A549 (cell line): ENCODE data around the gene TMEM271. TPM values are rescaled to one million over a fixed set of nuclear protein-coding genes. Genes with fewer than 3 reads are reported as not detected.

Source experiments
- ATAC-seq, 2 experiments: fragments of 200-7000 bp in 1 of 2; fragments of >200 bp in 1 of 2; cut with Nextera tagmentation in 1 of 2; cut with Tn5 transposase in 1 of 2; 3 replicates each; pipeline versions ENCODE4 v1.8.0 to v1.9.1; 2018 to 2020; ENCODE audit warnings: mild to moderate bottlenecking in 1 of 2, moderate library complexity in 1 of 2
- CTCF ChIA-PET: fragments of 300-600 bp; sonication (Branson Sonifier 250); formaldehyde crosslinking; extraction: SDS; loops from one replicate; lab custom pipeline; 2021; ENCODE audit warnings: antibody characterized with exemption, inconsistent platforms; lab: Yijun Ruan, JAX
- POLR2A ChIA-PET: fragments of 350-600 bp; formaldehyde crosslinking; extraction: SDS; loops from one replicate; lab custom pipeline; 2021; ENCODE audit warnings: antibody characterized with exemption, inconsistent platforms; lab: Yijun Ruan, JAX
- DNase-seq, 2 experiments: peaks; one replicate each; pipeline versions ENCODE4 v3.0.0 to v3.0.0-alpha.2; 2011 to 2016; ENCODE audit warnings: low read depth in 1 of 2, low spot score in 1 of 2
- FAIRE-seq: peaks from 2 replicates; lab custom pipeline; 2011; peaks lifted over from hg19 to GRCh38; lab: Jason Lieb, UNC
- H3K27ac ChIP-seq, 2 experiments: fragments of >200 bp; sonication (Bioruptor Twin); formaldehyde crosslinking; 3 replicates each; pipeline ENCODE4 v1.5.1; 2016 to 2017
- H3K4me1 ChIP-seq: fragments of >200 bp; sonication (Bioruptor Twin); formaldehyde crosslinking; 3 replicates; pipeline ENCODE4 v1.6.1; 2016
- H3K4me2 ChIP-seq: fragments of >200 bp; sonication (Bioruptor Twin); formaldehyde crosslinking; 3 replicates; pipeline ENCODE4 v1.6.1; 2016
- H3K4me3 ChIP-seq: fragments of >200 bp; sonication (Bioruptor Twin); formaldehyde crosslinking; 3 replicates; pipeline ENCODE4 v1.5.1; 2016
- H3K9me3 ChIP-seq: fragments of >200 bp; sonication (Bioruptor Twin); formaldehyde crosslinking; 3 replicates; pipeline ENCODE4 v1.6.1; 2016
- BCL3 ChIP-seq: fragments of >200 bp; sonication (Bioruptor Twin); formaldehyde crosslinking; IDR thresholded peaks from 3 replicates; pipeline ENCODE4 v1.6.1; 2016
- CBX2 ChIP-seq: fragments of 200-600 bp; sonication (generic); IDR thresholded peaks from 2 replicates; pipeline ENCODE4 v1.6.1; 2016; ENCODE audit warnings: low read depth, mild to moderate bottlenecking, borderline replicate concordance
- CBX8 ChIP-seq: fragments of 200-600 bp; sonication (generic); IDR thresholded peaks from 2 replicates; pipeline ENCODE4 v1.6.1; 2016
- CHD2 ChIP-seq: fragments of 150-350 bp; IDR thresholded peaks from 2 replicates; pipeline ENCODE4 v1.6.1; 2014; ENCODE audit warnings: low read length; ENCODE audit not compliant: partially characterized antibody
- CHD4 ChIP-seq: fragments of 200-600 bp; sonication (generic); IDR thresholded peaks from 2 replicates; pipeline ENCODE4 v1.6.1; 2016; ENCODE audit warnings: antibody characterized with exemption, mild to moderate bottlenecking, borderline replicate concordance
- EHF ChIP-seq: fragments of 250-450 bp; sonication (Bioruptor Pico); IDR thresholded peaks from 2 replicates; pipeline ENCODE4 v1.5.0; 2020; ENCODE audit warnings: mild to moderate bottlenecking
- GATA3 ChIP-seq: IDR thresholded peaks from 2 replicates; pipeline ENCODE4 v1.6.1; 2012; ENCODE audit warnings: borderline replicate concordance
- HMGXB4 ChIP-seq: fragments of 250-450 bp; sonication (Bioruptor Pico); IDR thresholded peaks from 2 replicates; pipeline ENCODE4 v1.5.0; 2021; ENCODE audit warnings: mild to moderate bottlenecking, moderate library complexity, borderline replicate concordance
- HOXB13 ChIP-seq: fragments of 250-450 bp; sonication (Bioruptor Pico); IDR thresholded peaks from 2 replicates; pipeline ENCODE4 v1.5.0; 2020; ENCODE audit warnings: low read depth, mild to moderate bottlenecking, moderate library complexity
- MAZ ChIP-seq: fragments of 150-350 bp; IDR thresholded peaks from 2 replicates; pipeline ENCODE4 v1.6.1; 2014; ENCODE audit warnings: antibody characterized with exemption, low read depth, low read length, borderline replicate concordance
- NFE2L2 ChIP-seq: fragments of 150-350 bp; conservative IDR thresholded peaks from 2 replicates; pipeline ENCODE4 v1.6.1; 2014; ENCODE audit warnings: low read length
- RCOR1 ChIP-seq: fragments of 150-350 bp; IDR thresholded peaks from 2 replicates; pipeline ENCODE4 v1.6.1; 2014; ENCODE audit warnings: antibody characterized with exemption, low read length, low read depth
- SMC3 ChIP-seq: fragments of >200 bp; sonication (Bioruptor Twin); formaldehyde crosslinking; IDR thresholded peaks from 3 replicates; pipeline ENCODE4 v1.6.1; 2018; ENCODE audit warnings: inconsistent platforms
- USF2 ChIP-seq: fragments of 450-650 bp; IDR thresholded peaks from 2 replicates; pipeline ENCODE4 v1.6.1; 2014; ENCODE audit warnings: antibody characterized with exemption
- ZC3H11A ChIP-seq: fragments of 450-650 bp; IDR thresholded peaks from 2 replicates; pipeline ENCODE4 v1.6.1; 2014; ENCODE audit warnings: antibody characterized with exemption, mild to moderate bottlenecking
- ZNF302 ChIP-seq: fragments of 250-450 bp; sonication (Bioruptor Pico); IDR thresholded peaks from 2 replicates; pipeline ENCODE4 v1.9.0; 2021; ENCODE audit warnings: inconsistent platforms, mild to moderate bottlenecking, moderate library complexity
- WGBS: methylation state at CpG from one replicate; pipeline ENCODE4 v1.1.6; 2017; ENCODE audit errors: missing lambda C conversion rate; 5-methylcytosine and 5-hydroxymethylcytosine counted together
- polyA plus RNA-seq, 4 experiments: library from polyadenylated mRNA; depleted of rRNA in 3 of 4; stranded (reverse); fragments of >200 nt; fragmentation: RNase III in 1 of 4; extraction: RNeasy Plus Mini Kit Qiagen cat#74134 plus additional on column Dnase treatment in 1 of 4; gene quantifications; 2 replicates in 3 of 4; 3 replicates in 1 of 4; pipeline ENCODE4 v1.2.3, GENCODE V29; 2011 to 2017
- TF ChIP-seq, protein P1 (sequence below): IDR thresholded peaks from 2 replicates; pipeline ENCODE4 v1.6.1; 2012
- TF ChIP-seq, protein P2 (sequence below): fragments of >200 bp; sonication (Bioruptor Twin); formaldehyde crosslinking; IDR thresholded peaks from 3 replicates; pipeline ENCODE4 v1.5.1; 2016

Gene TMEM271
- polyA plus RNA-seq, 2 of the 4 experiments (the other 2 are of a cell fraction) = not detected

DNA sequence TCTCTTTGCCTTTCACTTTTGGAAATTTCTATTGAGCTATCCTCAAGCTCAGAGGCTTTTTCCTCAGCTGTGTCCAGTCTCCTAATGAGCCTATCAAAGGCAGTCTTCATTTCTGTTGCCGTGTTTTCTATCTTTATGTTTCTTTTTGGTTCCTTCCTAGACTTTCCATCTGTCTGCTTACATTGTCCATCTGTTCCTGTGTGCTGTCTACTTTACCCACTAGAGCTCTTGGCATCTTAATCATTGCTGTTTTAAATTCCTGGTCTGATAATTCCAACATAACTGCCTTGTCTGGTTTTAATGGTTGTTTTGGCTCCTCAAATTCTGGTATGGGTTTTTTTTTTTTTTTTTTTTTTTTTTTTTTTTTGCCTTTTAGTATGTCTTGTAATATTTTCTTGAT is 40.0 kb upstream of the TMEM271 start:
- no peaks in the 10 kb centered on the region for H3K4me1 ChIP-seq
- H3K27ac ChIP-seq = no peak overlapping the region
- POLR2A ChIA-PET = no interaction called here
- no peaks in the 10 kb centered on the region for H3K9me3 ChIP-seq
- no peak overlapping the region for H3K4me2 ChIP-seq
- H3K4me3 ChIP-seq = no peak overlapping the region
- WGBS = 0% methylated on average over 1 of the region's 1 CpG
- TF ChIP-seq CHD2 (no peak), ZNF302 (CRISPR knock-in tag) (no peak), ZC3H11A (no peak), CBX8 (no peak), CHD4 (no peak), HMGXB4 (CRISPR knock-in tag) (no peak), BCL3 (no peak), GATA3 (no peak), USF2 (no peak), RCOR1 (no peak), NFE2L2 (no peak), EHF (no peak)
- TF ChIP-seq, protein P1, sequence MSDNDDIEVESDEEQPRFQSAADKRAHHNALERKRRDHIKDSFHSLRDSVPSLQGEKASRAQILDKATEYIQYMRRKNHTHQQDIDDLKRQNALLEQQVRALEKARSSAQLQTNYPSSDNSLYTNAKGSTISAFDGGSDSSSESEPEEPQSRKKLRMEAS = no peak
- TF ChIP-seq, protein P2, sequence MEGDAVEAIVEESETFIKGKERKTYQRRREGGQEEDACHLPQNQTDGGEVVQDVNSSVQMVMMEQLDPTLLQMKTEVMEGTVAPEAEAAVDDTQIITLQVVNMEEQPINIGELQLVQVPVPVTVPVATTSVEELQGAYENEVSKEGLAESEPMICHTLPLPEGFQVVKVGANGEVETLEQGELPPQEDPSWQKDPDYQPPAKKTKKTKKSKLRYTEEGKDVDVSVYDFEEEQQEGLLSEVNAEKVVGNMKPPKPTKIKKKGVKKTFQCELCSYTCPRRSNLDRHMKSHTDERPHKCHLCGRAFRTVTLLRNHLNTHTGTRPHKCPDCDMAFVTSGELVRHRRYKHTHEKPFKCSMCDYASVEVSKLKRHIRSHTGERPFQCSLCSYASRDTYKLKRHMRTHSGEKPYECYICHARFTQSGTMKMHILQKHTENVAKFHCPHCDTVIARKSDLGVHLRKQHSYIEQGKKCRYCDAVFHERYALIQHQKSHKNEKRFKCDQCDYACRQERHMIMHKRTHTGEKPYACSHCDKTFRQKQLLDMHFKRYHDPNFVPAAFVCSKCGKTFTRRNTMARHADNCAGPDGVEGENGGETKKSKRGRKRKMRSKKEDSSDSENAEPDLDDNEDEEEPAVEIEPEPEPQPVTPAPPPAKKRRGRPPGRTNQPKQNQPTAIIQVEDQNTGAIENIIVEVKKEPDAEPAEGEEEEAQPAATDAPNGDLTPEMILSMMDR = no peak
- CTCF ChIA-PET = no interaction called here
- DNase-seq (no peak), ATAC-seq (no peak), FAIRE-seq (no peak)

- no peak overlapping the region for H3K27ac ChIP-seq
- H3K4me2 ChIP-seq = no peak overlapping the region
- DNase-seq = no peak
- H3K4me3 ChIP-seq = no peak overlapping the region
- TF ChIP-seq CBX2 (no peak), SMC3 (no peak), CHD4 (no peak), ZC3H11A (no peak), MAZ (no peak), HOXB13 (no peak), RCOR1 (no peak), ZNF302 (CRISPR knock-in tag) (no peak)
- TF ChIP-seq, protein P1 = no peak
- TF ChIP-seq, all 56 proteins: peak for 0
- H3K9me3 ChIP-seq = no peaks in the 10 kb centered on the region; the same call in 2 of the 3 replicates
- no peaks in the 10 kb centered on the region for H3K4me1 ChIP-seq
- FAIRE-seq (no peak), ATAC-seq (no peak)
- ChIA-PET POLR2A (no interaction called here), CTCF (no interaction called here)
- WGBS = 7% methylated on average over 2 of the region's 9 CpGs
Measured at GRCh38 chr4:613126-613525, 37.0 kb upstream of the TMEM271 start.
